Measurements from ENCODE around the gene CD84.

- TF ChIP-seq CTCF (IDR thresholded peaks at IDR 0.05) (no peak), POLR2A (IDR thresholded peaks at IDR 0.05) (no peak)
Measured at GRCh38 chr1:160558660-160559380, 20.5 kb downstream of the CD84 start.
